Cardiac muscle cell (in vitro differentiated cells and primary cell): ENCODE measurements around the gene F2R. TPM values are rescaled to one million over a fixed set of nuclear protein-coding genes. Genes with fewer than 3 reads are reported as not detected.

ENCODE experiments used
- DNase-seq, 2 donors: peaks; one replicate each; pipeline versions ENCODE4 v3.0.0 to v3.0.0-alpha.2; 2010 to 2017; ENCODE audit warnings: low read depth in 1 of 2, low spot score in 1 of 2
- H3K27ac ChIP-seq: fragments of 200-600 bp; sonication (generic); 2 replicates; pipeline ENCODE4 v1.5.1; 2016
- H3K27me3 ChIP-seq: fragments of 200-600 bp; sonication (generic); 2 replicates; pipeline ENCODE4 v1.6.0; 2016; ENCODE audit warnings: control low read depth
- H3K36me3 ChIP-seq: fragments of 200-600 bp; sonication (generic); 2 replicates; pipeline ENCODE4 v1.5.1; 2016; ENCODE audit warnings: control low read depth
- H3K4me1 ChIP-seq: fragments of 200-600 bp; sonication (generic); 2 replicates; pipeline ENCODE4 v1.8.1; 2017; ENCODE audit warnings: low read depth, mild to moderate bottlenecking, mixed run types
- H3K4me3 ChIP-seq: fragments of 200-600 bp; sonication (generic); 2 replicates; pipeline ENCODE4 v1.5.1; 2016; ENCODE audit warnings: mild to moderate bottlenecking
- H3K9me3 ChIP-seq: fragments of 200-600 bp; sonication (generic); 2 replicates; pipeline ENCODE4 v1.5.1; 2017; ENCODE audit warnings: low read depth, mild to moderate bottlenecking, control low read depth
- CTCF ChIP-seq: IDR thresholded peaks from 2 replicates; pipeline ENCODE4 v1.5.1; 2012; ENCODE audit warnings: low read depth, mild to moderate bottlenecking, low read length
- polyA plus RNA-seq: library from polyadenylated mRNA; unstranded; fragments of >200 nt; fragmentation: Nextera tagmentation; extraction: Ambion mirVana; gene quantifications from 2 replicates; pipeline ENCODE4 v1.2.1, GENCODE V29; 2016
- total RNA-seq: library from RNA; depleted of rRNA; stranded (reverse); fragments of >200 nt; gene quantifications from 2 replicates; pipeline ENCODE4 v1.2.3, GENCODE V29; 2016

F2R gene
- total and polyA plus RNA-seq, 2 experiments from 2014 or later: 13.4 to 16.6 TPM

GRCh38 chr5:76682387-76682786 is 33.5 kb upstream of the F2R start:
- H3K9me3 ChIP-seq: no peaks in the 10 kb centered on the region
- no peak overlapping the region for H3K4me3 ChIP-seq
- peaks cover 13% of the 10 kb centered on the region for H3K4me1 ChIP-seq
- no peak for TF ChIP-seq CTCF
- H3K27ac ChIP-seq: no peak overlapping the region
- peak in 1 of 2 donors; percentile 40 for DNase-seq
- no peaks in the 10 kb centered on the region for H3K36me3 ChIP-seq
- no peaks in the 10 kb centered on the region for H3K27me3 ChIP-seq

- no peak for TF ChIP-seq CTCF
- H3K27me3 ChIP-seq: no peaks in the 10 kb centered on the region
- no peak overlapping the region for H3K4me3 ChIP-seq
- peaks cover 13% of the 10 kb centered on the region for H3K4me1 ChIP-seq
- no peak for DNase-seq
- no peaks in the 10 kb centered on the region for H3K9me3 ChIP-seq
- H3K36me3 ChIP-seq: no peaks in the 10 kb centered on the region
- H3K27ac ChIP-seq: no peak overlapping the region
These were observed 31.9 kb upstream of the F2R start for GRCh38 chr5:76683816-76684731.

GRCh38 chr5:76684756-76685519 is 31.0 kb upstream of the F2R start:
- Histone ChIP-seq H3K4me3 (no peak overlapping the region), H3K27me3 (no peaks in the 10 kb centered on the region), H3K4me1 (peaks cover 13% of the 10 kb centered on the region), H3K36me3 (no peaks in the 10 kb centered on the region), H3K27ac (no peak overlapping the region), H3K9me3 (no peaks in the 10 kb centered on the region)
- TF ChIP-seq CTCF: no peak
- DNase-seq: no peak

DNA sequence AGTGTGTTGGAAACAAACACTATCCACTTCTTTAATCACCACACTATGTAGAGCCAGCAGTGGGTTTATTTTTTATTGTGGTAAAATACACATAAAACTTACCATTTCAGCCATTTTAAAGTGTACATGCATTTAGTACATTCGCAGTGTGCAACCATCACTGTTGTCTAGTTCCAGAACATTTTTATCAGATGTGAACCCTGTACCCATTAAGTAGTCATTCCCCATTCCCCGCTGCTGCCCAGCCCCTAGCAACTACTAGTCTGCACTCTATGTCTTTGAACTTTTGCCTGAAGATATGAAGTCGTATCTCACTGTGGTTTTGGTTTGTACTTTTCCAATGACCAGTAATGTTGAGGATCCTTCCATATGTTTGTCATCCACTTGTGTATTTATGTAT is 30.2 kb upstream of the F2R start:
- no peaks in the 10 kb centered on the region for H3K27me3 ChIP-seq
- no peak for TF ChIP-seq CTCF
- no peak overlapping the region for H3K27ac ChIP-seq
- no peaks in the 10 kb centered on the region for H3K36me3 ChIP-seq
- H3K9me3 ChIP-seq: no peaks in the 10 kb centered on the region
- DNase-seq: peak in 1 of 2 donors; percentile 41
- no peak overlapping the region for H3K4me3 ChIP-seq
- peaks cover 13% of the 10 kb centered on the region for H3K4me1 ChIP-seq

- Histone ChIP-seq H3K4me3 (no peak overlapping the region), H3K27me3 (no peaks in the 10 kb centered on the region), H3K4me1 (peaks cover 18% of the 10 kb centered on the region), H3K9me3 (no peaks in the 10 kb centered on the region), H3K27ac (no peak overlapping the region), H3K36me3 (no peaks in the 10 kb centered on the region)
- no peak for TF ChIP-seq CTCF
- no peak for DNase-seq
These were observed 27.7 kb upstream of the F2R start for GRCh38 chr5:76688212-76688611.
